K562 (cell line): Measurements from ENCODE around the gene FAM53B. TPM values are rescaled to one million over a fixed set of nuclear protein-coding genes. Genes with fewer than 3 reads are reported as not detected.

ENCODE experiments used
- ATAC-seq: fragments of 200-7000 bp; cut with Tn5 transposase; 3 replicates; pipeline ENCODE4 v1.9.1; 2020; ENCODE audit warnings: moderate library complexity
- BruUV-seq: library from RNA; stranded (reverse); fragments of 400-500 nt; replicated peaks from 2 replicates; lab custom pipeline; 2021; lab: Mats Ljungman, UMichigan
- CTCF ChIA-PET: fragments of 300-600 bp; formaldehyde crosslinking; extraction: SDS; loops from one replicate; lab custom pipeline; 2021; ENCODE audit warnings: low intra/inter-chr PET ratio; lab: Yijun Ruan, JAX
- POLR2A ChIA-PET: fragments of 300-600, 350-650 bp; sonication (Branson Sonifier 250); formaldehyde crosslinking; extraction: SDS; loops from one replicate; lab custom pipeline; 2021; ENCODE audit warnings: antibody characterized with exemption, inconsistent platforms; lab: Yijun Ruan, JAX
- DNase-seq, 4 experiments: peaks; one replicate each; pipeline versions ENCODE4 v3.0.0 to v3.0.0-alpha.2; 2011 to 2018; ENCODE audit warnings: low spot score in 3 of 4, mixed read lengths in 3 of 4; ENCODE audit errors: extremely low read depth in 1 of 4
- FAIRE-seq: peaks from 2 replicates; lab custom pipeline; 2011; peaks lifted over from hg19 to GRCh38; lab: Jason Lieb, UNC
- H2AFZ ChIP-seq: 2 replicates; pipeline ENCODE4 v1.6.0; 2011; ENCODE audit warnings: low read depth, low read length, control low read depth, inconsistent platforms
- H3K27ac ChIP-seq: fragments of 200-600 bp; 3 replicates; pipeline ENCODE4 v1.8.0; 2011; ENCODE audit warnings: low read depth, mild to moderate bottlenecking, control low read depth, inconsistent platforms, low read length, moderate library complexity, mixed read lengths; ENCODE audit errors: extremely low read depth
- H3K27me3 ChIP-seq, 2 experiments: fragments of 300-600 bp in 1 of 2; 2 replicates in 1 of 2; 3 replicates in 1 of 2; pipeline versions ENCODE4 v1.6.0 to v1.8.0; 2011; ENCODE audit warnings: inconsistent platforms in 2 of 2, low read length in 2 of 2, mild to moderate bottlenecking in 1 of 2, mixed read lengths in 1 of 2, moderate library complexity in 1 of 2; ENCODE audit not compliant: control insufficient read depth in 2 of 2, insufficient read depth in 2 of 2
- H3K36me3 ChIP-seq: fragments of 300-600 bp; 3 replicates; pipeline ENCODE4 v1.8.0; 2011; ENCODE audit warnings: mild to moderate bottlenecking, low read length, inconsistent platforms; ENCODE audit not compliant: control insufficient read depth, insufficient read depth
- H3K4me1 ChIP-seq, 2 experiments: fragments of 200-600 bp in 1 of 2; replicated peaks in 1 of 2; 2 replicates in 1 of 2; 3 replicates in 1 of 2; pipeline versions ENCODE4 v1.5.1 to v1.8.0; 2011; ENCODE audit warnings: inconsistent platforms in 2 of 2, low read length in 2 of 2, mild to moderate bottlenecking in 1 of 2, mixed read lengths in 1 of 2, moderate library complexity in 1 of 2; ENCODE audit not compliant: control insufficient read depth in 2 of 2, insufficient read depth in 2 of 2
- H3K4me2 ChIP-seq: 2 replicates; pipeline ENCODE4 v1.6.1; 2011; ENCODE audit warnings: low read length, control low read depth, inconsistent platforms, mixed read lengths; ENCODE audit not compliant: insufficient read depth
- H3K4me3 ChIP-seq: fragments of 200-600 bp; sonication (generic), shearing (Covaris generic); 2 replicates; pipeline ENCODE4 v1.5.1; 2016; ENCODE audit warnings: control low read depth, inconsistent platforms
- H3K79me2 ChIP-seq: fragments of 200-600 bp; 3 replicates; pipeline ENCODE4 v1.8.0; 2011; ENCODE audit warnings: low read length, inconsistent platforms; ENCODE audit not compliant: control insufficient read depth, insufficient read depth
- H3K9ac ChIP-seq, 2 experiments: 2 replicates each; pipeline versions ENCODE4 v1.6.0 to v1.6.1; 2011; ENCODE audit warnings: low read depth in 2 of 2, low read length in 2 of 2, control low read depth in 1 of 2, inconsistent platforms in 1 of 2, mild to moderate bottlenecking in 1 of 2, mixed read lengths in 1 of 2; ENCODE audit not compliant: insufficient read depth in 1 of 2
- H3K9me1 ChIP-seq: one replicate; pipeline ENCODE4 v1.6.0; 2011; ENCODE audit warnings: inconsistent platforms, mild to moderate bottlenecking, low read length, moderate library complexity; ENCODE audit not compliant: control insufficient read depth, insufficient read depth
- H3K9me3 ChIP-seq: replicated peaks from 2 replicates; pipeline ENCODE4 v1.5.1; 2011; ENCODE audit warnings: low read depth, low read length, inconsistent platforms; ENCODE audit not compliant: control insufficient read depth, insufficient read depth
- H4K20me1 ChIP-seq: replicated peaks from 2 replicates; pipeline ENCODE4 v1.6.1; 2011; ENCODE audit warnings: low read length, inconsistent platforms, mixed read lengths; ENCODE audit not compliant: control insufficient read depth, insufficient read depth
- C11orf30 ChIP-seq: fragments of 450-650 bp; IDR thresholded peaks from 2 replicates; pipeline ENCODE4 v1.6.1; 2016; ENCODE audit warnings: low read depth, mild to moderate bottlenecking
- CBX5 ChIP-seq: IDR thresholded peaks from 2 replicates; pipeline ENCODE4 v1.6.1; 2014; ENCODE audit warnings: low read depth, borderline replicate concordance
- CBX8 ChIP-seq: fragments of 200-600 bp; sonication (generic); IDR thresholded peaks from 2 replicates; pipeline ENCODE4 v1.6.1; 2012; ENCODE audit warnings: borderline replicate concordance, mixed run types, low read depth, mild to moderate bottlenecking, moderate library complexity, mixed read lengths, low read length, control low read depth, inconsistent platforms; ENCODE audit not compliant: poor library complexity, severe bottlenecking; ENCODE audit errors: extremely low read depth
- ELF1 ChIP-seq: fragments of 200-800 bp; sonication (Bioruptor generic); IDR thresholded peaks from 2 replicates; pipeline ENCODE4 v1.6.1; 2016; ENCODE audit warnings: missing genetic modification characterization, missing compliant biosample characterization
- HNRNPUL1 ChIP-seq: fragments of 200-400 bp; formaldehyde crosslinking; IDR thresholded peaks from 2 replicates; pipeline ENCODE4 v1.6.1; 2017; ENCODE audit warnings: low read length
- SMAD3 ChIP-seq: fragments of 450-650 bp; formaldehyde crosslinking; conservative IDR thresholded peaks from 2 replicates; pipeline ENCODE4 v1.4.0; 2020; ENCODE audit warnings: mild to moderate bottlenecking
- ZNF780A ChIP-seq: fragments of 250-450 bp; sonication (Bioruptor Pico); IDR thresholded peaks from 2 replicates; pipeline ENCODE4 v1.5.0; 2021; ENCODE audit warnings: mild to moderate bottlenecking
- WGBS: fragments of 100-300 bp; shearing (Covaris generic); methylation state at CpG from one replicate; pipeline ENCODE4 v1.1.6; 2016; ENCODE audit warnings: low coverage, mixed read lengths; ENCODE audit not compliant: insufficient coverage; ENCODE audit errors: missing lambda C conversion rate; 5-methylcytosine and 5-hydroxymethylcytosine counted together
- in situ Hi-C: fragments of 300-500 bp; cut with MboI; formaldehyde crosslinking; loops from 4 replicates; pipeline ENCODE4 v1.15.0; 2018; ENCODE audit warnings: inconsistent platforms, mixed read lengths
- intact Hi-C: fragments of 100-400 bp; cut with micrococcal nuclease; formaldehyde crosslinking; loops from 2 replicates; pipeline ENCODE4 v1.14.2; 2022
- polyA plus RNA-seq, 8 experiments: library from polyadenylated mRNA; depleted of rRNA in 4 of 8; stranded (reverse) in 5 of 8; unstranded in 3 of 8; fragments of >200 nt; fragmentation: Nextera tagmentation in 2 of 8; fragmentation: Illumina TruSeq in 1 of 8; extraction: Ambion mirVana in 2 of 8; extraction: Trizol in 1 of 8; gene quantifications; 2 replicates each; pipeline versions ENCODE4 v1.2.1 to v1.2.3, GENCODE V29; 2011 to 2014; ENCODE audit warnings: inconsistent platforms in 1 of 8, missing spikeins in 1 of 8
- total RNA-seq, 7 experiments: library from RNA; depleted of rRNA in 6 of 7; stranded (reverse); fragments of >200 nt in 6 of 7; fragmentation: Illumina TruSeq in 2 of 7; extraction: Trizol in 2 of 7; gene quantifications; 2 replicates each; pipeline versions ENCODE4 v1.2.1 to v1.2.3, GENCODE V29; 2011 to 2021; ENCODE audit warnings: low replicate concordance in 1 of 7
- TF ChIP-seq, protein P1 (sequence below): fragments of 450-650 bp; IDR thresholded peaks from 2 replicates; pipeline ENCODE4 v1.6.1; 2016; ENCODE audit warnings: low read depth

FAM53B gene
- total and polyA plus RNA-seq, 9 of the 15 experiments (the other 6 are each of a cell fraction or from before 2014, with no cell fraction given): 0.03 to 16.5 (median 5.0) TPM

DNA sequence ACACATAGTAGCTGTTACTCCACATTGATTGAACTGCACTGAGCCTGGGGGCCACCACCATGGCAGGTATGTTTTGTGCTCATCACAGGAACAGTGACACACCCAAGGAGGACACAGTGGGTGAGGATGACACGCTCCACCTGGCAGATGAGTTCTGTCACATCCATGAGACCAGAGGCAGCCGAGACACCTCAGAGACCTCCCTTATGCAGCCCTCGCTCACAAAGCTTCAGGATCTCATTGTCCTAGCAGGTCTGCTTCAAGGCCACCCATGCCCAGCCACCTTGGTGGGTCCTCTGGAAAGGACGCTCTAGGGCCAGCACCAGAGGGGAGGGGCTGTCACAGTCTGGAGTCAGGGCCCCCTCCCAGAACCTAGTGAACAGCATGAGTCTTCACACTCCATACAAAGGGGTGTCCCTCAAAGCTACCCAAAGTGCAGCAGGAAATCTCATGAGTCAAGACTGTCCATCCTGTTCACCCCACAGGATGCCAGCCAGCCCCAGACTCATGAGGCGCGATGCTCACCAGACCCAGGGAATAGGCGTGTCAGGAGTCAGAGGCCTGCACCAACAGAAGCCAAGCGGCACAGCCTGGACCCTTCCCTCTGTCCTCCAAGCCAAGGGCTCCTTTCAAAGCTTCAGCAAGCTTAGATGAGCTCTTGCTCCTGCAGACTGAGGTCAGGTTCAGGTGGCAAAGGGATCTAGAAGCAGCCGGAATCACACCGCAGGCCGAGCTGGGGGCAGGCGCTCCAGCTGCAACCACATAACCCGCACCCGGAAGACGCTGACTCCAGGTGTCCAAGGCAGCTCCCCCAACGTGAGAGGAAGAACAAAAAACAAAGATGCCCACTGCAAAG lies 9.6 kb downstream of the FAM53B start:
- no peak overlapping the region for H2AFZ ChIP-seq
- DNase-seq (no peak), FAIRE-seq (no peak), ATAC-seq (no peak)
- ChIA-PET POLR2A (interaction anchor here (0.6 to 0.9 kb wide), 3 partner anchors 11 to 129 kb away, joined by 3 to 4 read pairs (median 3); no protein-coding TSS in a partner anchor), CTCF (no interaction called here)
- H3K27ac ChIP-seq: no peak overlapping the region
- H3K4me2 ChIP-seq: no peak overlapping the region
- no peaks in the 10 kb centered on the region for H3K27me3 ChIP-seq
- H4K20me1 ChIP-seq: peaks cover 19% of the 10 kb centered on the region; the same call in 1 of the 2 replicates
- 91% methylated on average over 15 of the region's 16 CpGs for WGBS
- H3K79me2 ChIP-seq: peaks cover 33% of the 10 kb centered on the region
- in situ Hi-C loops (no loop called here), intact Hi-C loops (no loop called here)
- no peak overlapping the region for H3K4me3 ChIP-seq
- H3K4me1 ChIP-seq: peaks cover 6 to 18% of the 10 kb centered on the region in 2 experiments; a peak in 4 of 5 replicates
- no peaks in the 10 kb centered on the region for H3K9me1 ChIP-seq
- TF ChIP-seq SMAD3 (CRISPR knock-in tag) (no peak), CBX5 (no peak), ELF1 (tag) (no peak), ZNF780A (CRISPR knock-in tag) (no peak), C11orf30 (no peak), CBX8 (no peak), HNRNPUL1 (no peak)
- TF ChIP-seq, protein P1, sequence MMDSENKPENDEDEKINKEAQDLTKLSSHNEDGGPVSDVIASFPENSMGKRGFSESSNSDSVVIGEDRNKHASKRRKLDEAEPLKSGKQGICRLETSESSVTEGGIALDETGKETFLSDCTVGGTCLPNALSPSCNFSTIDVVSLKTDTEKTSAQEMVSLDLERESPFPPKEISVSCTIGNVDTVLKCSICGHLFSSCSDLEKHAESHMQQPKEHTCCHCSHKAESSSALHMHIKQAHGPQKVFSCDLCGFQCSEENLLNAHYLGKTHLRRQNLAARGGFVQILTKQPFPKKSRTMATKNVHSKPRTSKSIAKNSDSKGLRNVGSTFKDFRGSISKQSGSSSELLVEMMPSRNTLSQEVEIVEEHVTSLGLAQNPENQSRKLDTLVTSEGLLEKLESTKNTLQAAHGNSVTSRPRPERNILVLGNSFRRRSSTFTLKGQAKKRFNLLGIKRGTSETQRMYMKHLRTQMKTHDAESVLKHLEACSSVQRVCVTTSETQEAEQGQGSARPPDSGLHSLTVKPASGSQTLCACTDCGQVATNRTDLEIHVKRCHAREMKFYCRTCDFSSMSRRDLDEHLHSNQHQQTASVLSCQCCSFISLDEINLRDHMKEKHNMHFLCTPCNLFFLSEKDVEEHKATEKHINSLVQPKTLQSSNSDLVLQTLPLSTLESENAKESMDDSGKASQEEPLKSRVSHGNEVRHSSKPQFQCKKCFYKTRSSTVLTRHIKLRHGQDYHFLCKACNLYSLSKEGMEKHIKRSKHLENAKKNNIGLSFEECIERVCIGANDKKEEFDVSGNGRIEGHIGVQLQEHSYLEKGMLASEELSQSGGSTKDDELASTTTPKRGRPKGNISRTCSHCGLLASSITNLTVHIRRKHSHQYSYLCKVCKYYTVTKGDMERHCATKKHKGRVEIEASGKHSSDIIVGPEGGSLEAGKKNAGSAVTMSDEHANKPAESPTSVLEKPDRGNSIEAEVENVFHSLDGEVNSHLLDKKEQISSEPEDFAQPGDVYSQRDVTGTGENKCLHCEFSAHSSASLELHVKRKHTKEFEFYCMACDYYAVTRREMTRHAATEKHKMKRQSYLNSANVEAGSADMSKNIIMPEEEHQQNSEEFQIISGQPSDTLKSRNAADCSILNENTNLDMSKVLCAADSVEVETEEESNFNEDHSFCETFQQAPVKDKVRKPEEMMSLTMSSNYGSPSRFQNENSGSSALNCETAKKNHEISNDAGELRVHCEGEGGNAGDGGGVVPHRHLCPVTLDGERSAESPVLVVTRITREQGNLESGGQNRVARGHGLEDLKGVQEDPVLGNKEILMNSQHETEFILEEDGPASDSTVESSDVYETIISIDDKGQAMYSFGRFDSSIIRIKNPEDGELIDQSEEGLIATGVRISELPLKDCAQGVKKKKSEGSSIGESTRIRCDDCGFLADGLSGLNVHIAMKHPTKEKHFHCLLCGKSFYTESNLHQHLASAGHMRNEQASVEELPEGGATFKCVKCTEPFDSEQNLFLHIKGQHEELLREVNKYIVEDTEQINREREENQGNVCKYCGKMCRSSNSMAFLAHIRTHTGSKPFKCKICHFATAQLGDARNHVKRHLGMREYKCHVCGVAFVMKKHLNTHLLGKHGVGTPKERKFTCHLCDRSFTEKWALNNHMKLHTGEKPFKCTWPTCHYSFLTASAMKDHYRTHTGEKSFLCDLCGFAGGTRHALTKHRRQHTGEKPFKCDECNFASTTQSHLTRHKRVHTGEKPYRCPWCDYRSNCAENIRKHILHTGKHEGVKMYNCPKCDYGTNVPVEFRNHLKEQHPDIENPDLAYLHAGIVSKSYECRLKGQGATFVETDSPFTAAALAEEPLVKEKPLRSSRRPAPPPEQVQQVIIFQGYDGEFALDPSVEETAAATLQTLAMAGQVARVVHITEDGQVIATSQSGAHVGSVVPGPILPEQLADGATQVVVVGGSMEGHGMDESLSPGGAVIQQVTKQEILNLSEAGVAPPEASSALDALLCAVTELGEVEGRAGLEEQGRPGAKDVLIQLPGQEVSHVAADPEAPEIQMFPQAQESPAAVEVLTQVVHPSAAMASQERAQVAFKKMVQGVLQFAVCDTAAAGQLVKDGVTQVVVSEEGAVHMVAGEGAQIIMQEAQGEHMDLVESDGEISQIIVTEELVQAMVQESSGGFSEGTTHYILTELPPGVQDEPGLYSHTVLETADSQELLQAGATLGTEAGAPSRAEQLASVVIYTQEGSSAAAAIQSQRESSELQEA: no peak
- no TSS peak for BruUV-seq
- H3K36me3 ChIP-seq: peaks cover 16% of the 10 kb centered on the region; the same call in 1 of the 3 replicates
- 0 out of 4 replicates have a peak overlapping the region, but pooled peaks of 1 of the 2 experiments have one; percentile 13 for H3K9ac ChIP-seq
- H3K9me3 ChIP-seq: no peaks in the 10 kb centered on the region
